ENCODE data around the gene PROM2. TPM values are rescaled to one million over a fixed set of nuclear protein-coding genes. Genes with fewer than 3 reads are reported as not detected.

Gene PROM2
- total and polyA plus RNA-seq, 2 donors from 2014 or later: 55.6 to 65.6 TPM

DNA sequence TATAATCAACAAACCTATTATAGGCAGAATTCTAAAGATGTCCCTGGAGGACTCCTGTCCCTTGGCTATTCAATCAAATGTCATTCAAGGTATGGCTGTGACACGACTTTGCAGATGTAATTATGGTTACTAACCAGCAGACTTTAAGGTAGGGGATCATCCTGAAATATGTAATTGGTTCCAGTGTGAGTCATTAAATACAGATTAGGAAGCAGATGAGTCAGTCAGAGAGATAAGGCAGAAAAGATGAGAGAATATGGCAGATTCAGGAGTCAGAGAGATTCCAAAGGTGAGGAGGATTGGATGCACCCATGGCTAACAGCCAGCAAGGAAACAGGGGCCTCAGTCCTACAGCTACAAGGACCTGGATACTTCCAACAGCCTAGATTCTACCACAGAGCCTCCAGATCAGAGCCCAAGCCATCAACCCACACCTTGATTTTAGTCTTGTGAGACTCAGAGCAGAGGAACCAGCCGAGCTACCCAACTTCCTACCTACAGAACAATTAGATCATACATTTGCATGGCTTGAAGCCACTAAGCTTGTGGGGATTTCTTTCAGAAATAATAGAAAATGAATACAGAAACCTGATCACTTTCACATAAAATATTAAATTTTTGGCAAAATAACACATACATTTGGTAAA is 11.2 kb upstream of the PROM2 start:
- Histone ChIP-seq H3K4me3 (ENCODE audit: low read length in 3 of 3) (no peak overlapping the region), H3K4me1 (ENCODE audit: control insufficient read depth in 2 of 3, insufficient read depth in 2 of 3, low read depth in 1 of 3, low read length in 3 of 3) (no peaks in the 10 kb centered on the region), H3K27me3 (ENCODE audit: control insufficient read depth, insufficient read depth, low read length) (no peaks in the 10 kb centered on the region), H3K27ac (ENCODE audit: low read depth in 2 of 2, low read length in 2 of 2) (no peak overlapping the region), H3K9me3 (ENCODE audit: control insufficient read depth in 2 of 3, insufficient read depth in 1 of 3, low read length in 3 of 3) (no peaks in the 10 kb centered on the region), H3K36me3 (ENCODE audit: control insufficient read depth in 2 of 3, insufficient read depth in 3 of 3, low read length in 3 of 3) (no peaks in the 10 kb centered on the region), H3K9ac (ENCODE audit: low read length in 3 of 3) (no peak overlapping the region)
- intact Hi-C loops (cut with DNase I): no loop called here
- DNase-seq (no peak), FAIRE-seq (no peak)
- TF ChIP-seq, protein P1, sequence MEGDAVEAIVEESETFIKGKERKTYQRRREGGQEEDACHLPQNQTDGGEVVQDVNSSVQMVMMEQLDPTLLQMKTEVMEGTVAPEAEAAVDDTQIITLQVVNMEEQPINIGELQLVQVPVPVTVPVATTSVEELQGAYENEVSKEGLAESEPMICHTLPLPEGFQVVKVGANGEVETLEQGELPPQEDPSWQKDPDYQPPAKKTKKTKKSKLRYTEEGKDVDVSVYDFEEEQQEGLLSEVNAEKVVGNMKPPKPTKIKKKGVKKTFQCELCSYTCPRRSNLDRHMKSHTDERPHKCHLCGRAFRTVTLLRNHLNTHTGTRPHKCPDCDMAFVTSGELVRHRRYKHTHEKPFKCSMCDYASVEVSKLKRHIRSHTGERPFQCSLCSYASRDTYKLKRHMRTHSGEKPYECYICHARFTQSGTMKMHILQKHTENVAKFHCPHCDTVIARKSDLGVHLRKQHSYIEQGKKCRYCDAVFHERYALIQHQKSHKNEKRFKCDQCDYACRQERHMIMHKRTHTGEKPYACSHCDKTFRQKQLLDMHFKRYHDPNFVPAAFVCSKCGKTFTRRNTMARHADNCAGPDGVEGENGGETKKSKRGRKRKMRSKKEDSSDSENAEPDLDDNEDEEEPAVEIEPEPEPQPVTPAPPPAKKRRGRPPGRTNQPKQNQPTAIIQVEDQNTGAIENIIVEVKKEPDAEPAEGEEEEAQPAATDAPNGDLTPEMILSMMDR (IDR thresholded peaks at IDR 0.05; ENCODE audit: borderline replicate concordance, extremely low read depth, insufficient read depth): no peak

DNA sequence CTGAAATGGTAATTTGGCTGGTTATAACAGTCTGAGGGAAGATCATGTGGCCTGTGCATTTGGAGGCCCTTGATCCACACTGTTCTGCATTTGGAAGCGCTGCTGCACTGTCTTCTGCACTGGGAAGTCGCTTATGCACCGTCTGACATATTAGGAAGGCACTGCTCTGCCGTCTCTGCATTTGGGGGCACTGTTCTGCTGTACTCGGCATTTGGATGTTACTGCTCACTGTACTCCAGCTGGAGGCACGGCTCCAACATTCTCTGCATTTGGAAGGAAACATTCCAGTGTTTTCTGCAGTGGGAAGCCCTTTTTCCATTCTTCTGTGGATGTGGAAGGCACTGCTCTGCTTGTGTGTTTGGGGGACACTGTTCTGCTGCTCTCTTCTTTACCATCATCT is 9.6 kb upstream of the PROM2 start:
- Histone ChIP-seq H3K4me3 (ENCODE audit: low read length in 3 of 3) (no peak overlapping the region), H3K4me1 (ENCODE audit: control insufficient read depth in 2 of 3, insufficient read depth in 2 of 3, low read depth in 1 of 3, low read length in 3 of 3) (no peaks in the 10 kb centered on the region), H3K9me3 (ENCODE audit: control insufficient read depth in 2 of 3, insufficient read depth in 1 of 3, low read length in 3 of 3) (no peaks in the 10 kb centered on the region), H3K27me3 (ENCODE audit: control insufficient read depth, insufficient read depth, low read length) (no peaks in the 10 kb centered on the region), H3K27ac (ENCODE audit: low read depth in 2 of 2, low read length in 2 of 2) (no peak overlapping the region), H3K36me3 (ENCODE audit: control insufficient read depth in 2 of 3, insufficient read depth in 3 of 3, low read length in 3 of 3) (no peaks in the 10 kb centered on the region), H3K9ac (ENCODE audit: low read length in 3 of 3) (no peak overlapping the region)
- FAIRE-seq (no peak), DNase-seq (peak in 2 of 5 donors; percentile 39 to 56)
- intact Hi-C loops (cut with DNase I): no loop called here
- TF ChIP-seq, protein P1 (IDR thresholded peaks at IDR 0.05; ENCODE audit: borderline replicate concordance, extremely low read depth, insufficient read depth): no peak

GRCh38 chr2:95265182-95265581 is 9.1 kb upstream of the PROM2 start:
- no peak overlapping the region for H3K9ac ChIP-seq (ENCODE audit: low read length in 3 of 3)
- no peak overlapping the region for H3K4me3 ChIP-seq (ENCODE audit: low read length in 3 of 3)
- no peak overlapping the region for H3K27ac ChIP-seq (ENCODE audit: low read depth in 2 of 2, low read length in 2 of 2)
- DNase-seq: no peak
- no peaks in the 10 kb centered on the region for H3K4me1 ChIP-seq (ENCODE audit: control insufficient read depth in 2 of 3, insufficient read depth in 2 of 3, low read depth in 1 of 3, low read length in 3 of 3)
- H3K9me3 ChIP-seq (ENCODE audit: control insufficient read depth in 2 of 3, insufficient read depth in 1 of 3, low read length in 3 of 3): no peaks in the 10 kb centered on the region
- H3K36me3 ChIP-seq (ENCODE audit: control insufficient read depth in 2 of 3, insufficient read depth in 3 of 3, low read length in 3 of 3): no peaks in the 10 kb centered on the region
- FAIRE-seq: no peak
- no peaks in the 10 kb centered on the region for H3K27me3 ChIP-seq (ENCODE audit: control insufficient read depth, insufficient read depth, low read length)
- TF ChIP-seq, protein P1 (IDR thresholded peaks at IDR 0.05; ENCODE audit: borderline replicate concordance, extremely low read depth, insufficient read depth): no peak
- intact Hi-C loops (cut with DNase I): no loop called here
